GM20000 (cell line): ENCODE measurements around the gene AFDN.

Source experiments
- DNase-seq: peaks from one replicate; pipeline ENCODE4 v3.0.0; 2012; ENCODE audit warnings: low spot score
- TF ChIP-seq, protein P1 (sequence below): IDR thresholded peaks from 2 replicates; pipeline ENCODE4 v1.5.1; 2012; ENCODE audit warnings: mild to moderate bottlenecking, control low read depth; ENCODE audit errors: extremely low read depth, missing control alignments

The AFDN gene

GRCh38 chr6:168015482-168016175, 188.9 kb downstream of the AFDN start:
- TF ChIP-seq, protein P1, sequence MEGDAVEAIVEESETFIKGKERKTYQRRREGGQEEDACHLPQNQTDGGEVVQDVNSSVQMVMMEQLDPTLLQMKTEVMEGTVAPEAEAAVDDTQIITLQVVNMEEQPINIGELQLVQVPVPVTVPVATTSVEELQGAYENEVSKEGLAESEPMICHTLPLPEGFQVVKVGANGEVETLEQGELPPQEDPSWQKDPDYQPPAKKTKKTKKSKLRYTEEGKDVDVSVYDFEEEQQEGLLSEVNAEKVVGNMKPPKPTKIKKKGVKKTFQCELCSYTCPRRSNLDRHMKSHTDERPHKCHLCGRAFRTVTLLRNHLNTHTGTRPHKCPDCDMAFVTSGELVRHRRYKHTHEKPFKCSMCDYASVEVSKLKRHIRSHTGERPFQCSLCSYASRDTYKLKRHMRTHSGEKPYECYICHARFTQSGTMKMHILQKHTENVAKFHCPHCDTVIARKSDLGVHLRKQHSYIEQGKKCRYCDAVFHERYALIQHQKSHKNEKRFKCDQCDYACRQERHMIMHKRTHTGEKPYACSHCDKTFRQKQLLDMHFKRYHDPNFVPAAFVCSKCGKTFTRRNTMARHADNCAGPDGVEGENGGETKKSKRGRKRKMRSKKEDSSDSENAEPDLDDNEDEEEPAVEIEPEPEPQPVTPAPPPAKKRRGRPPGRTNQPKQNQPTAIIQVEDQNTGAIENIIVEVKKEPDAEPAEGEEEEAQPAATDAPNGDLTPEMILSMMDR = no peak
- DNase-seq = no peak

DNA sequence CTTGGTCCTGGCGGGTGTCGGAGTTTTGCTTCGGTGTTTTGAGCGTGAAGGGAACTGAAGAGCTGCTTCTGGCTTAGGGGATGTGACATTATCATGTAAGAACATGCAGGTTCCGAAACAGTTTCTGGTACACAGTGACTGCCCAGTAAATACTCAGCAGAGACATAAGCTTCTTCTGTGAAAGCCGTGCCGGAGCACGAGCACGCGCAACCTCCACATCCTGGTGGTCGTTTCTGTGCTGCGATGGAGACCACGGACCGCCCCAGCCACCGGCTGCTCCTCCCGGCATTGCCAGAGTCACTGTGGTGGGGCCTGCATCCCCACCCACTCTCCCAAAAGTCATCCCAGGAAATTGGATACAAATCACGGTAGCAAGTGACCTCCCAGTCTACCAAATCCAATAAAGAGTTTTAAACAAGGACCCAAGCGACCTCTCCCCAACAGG, 189.5 kb downstream of the AFDN start:
- TF ChIP-seq, protein P1 = no peak

GRCh38 chr6:168016721-168017525, 190.2 kb downstream of the AFDN start:
- DNase-seq = no peak
- TF ChIP-seq, protein P1 = no peak

More for the DNA sequence above, 189.5 kb downstream of the AFDN start:
- DNase-seq = no peak

DNA sequence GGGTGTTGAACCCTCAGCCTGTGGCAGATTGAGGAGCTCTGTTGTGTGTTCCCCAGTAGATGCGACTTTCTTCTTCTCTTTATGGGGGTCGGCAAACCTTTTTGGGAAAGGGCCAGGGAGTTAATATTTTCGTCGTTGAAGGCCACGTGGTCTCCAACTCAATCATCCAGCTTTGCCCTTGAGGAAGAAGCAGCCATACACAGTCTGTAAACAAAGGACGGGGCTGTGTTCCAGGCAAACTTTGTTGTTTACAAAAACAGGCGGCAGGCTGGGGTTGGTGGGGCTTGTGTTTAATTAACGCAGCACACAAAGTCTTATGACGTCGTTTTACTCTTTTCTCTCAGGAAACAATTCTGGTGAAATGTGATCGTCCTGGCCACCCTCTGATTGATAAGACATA, 190.9 kb downstream of the AFDN start:
- no peak for DNase-seq
- TF ChIP-seq, protein P1 = no peak

DNA sequence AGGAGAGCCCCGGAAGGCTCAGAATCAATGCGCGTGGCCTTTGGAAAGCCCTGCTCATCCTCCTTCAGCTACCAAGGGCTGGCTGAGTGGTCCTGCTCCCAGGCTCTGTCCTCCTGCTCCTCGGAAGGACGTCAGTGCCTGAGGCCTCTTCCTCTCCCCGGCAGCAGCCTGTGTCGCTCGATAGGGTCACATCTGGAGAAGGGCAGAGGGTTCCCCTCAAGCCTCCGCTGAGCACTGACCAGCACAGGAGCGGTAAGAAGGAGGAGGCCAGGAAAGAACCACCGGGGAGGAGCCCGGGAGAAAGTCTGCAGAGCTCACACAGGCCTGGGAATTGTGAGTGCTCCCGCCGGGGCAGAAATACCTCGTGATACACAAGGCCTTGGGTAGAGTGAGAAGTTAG, 192.0 kb downstream of the AFDN start:
- TF ChIP-seq, protein P1 = no peak
- no peak for DNase-seq

DNA sequence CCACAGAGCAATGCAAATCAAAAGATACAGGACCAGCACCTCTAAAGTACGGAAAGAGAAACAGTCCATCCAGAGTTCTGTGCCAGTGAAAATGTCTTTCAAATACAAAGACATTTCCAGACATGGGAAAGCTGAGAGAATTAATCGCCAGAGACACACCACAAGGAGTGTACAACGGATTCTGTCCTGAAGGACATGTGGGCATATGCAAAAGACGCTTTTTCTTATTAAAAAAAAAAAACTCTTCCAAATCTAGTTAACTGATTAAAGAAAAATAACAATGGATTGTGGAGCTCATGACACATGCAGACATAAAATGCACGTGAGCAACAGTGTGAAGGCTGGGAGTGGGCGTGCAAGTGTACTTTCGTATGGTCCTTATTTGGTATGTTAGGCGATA, 193.5 kb downstream of the AFDN start:
- no peak for DNase-seq
- TF ChIP-seq, protein P1 = no peak

DNA sequence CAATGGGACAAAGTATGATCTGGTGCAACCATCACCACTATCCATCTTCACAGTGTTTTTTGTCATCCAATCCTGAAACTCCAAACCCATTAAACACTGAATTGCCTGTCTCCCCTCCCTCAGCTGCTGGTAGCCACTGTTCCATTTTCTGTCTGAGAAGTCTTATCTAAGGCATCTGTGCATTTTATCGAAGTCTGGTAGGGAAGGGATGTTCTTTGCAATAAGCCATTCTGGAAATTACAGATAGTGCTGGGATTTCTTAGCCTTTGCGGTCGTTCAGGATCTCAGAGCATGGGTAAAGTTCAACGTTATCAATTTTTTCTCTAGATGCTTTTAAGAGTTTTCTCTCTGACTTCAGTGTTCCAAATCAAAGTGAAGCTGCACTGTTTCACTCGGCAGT, 194.9 kb downstream of the AFDN start:
- no peak for DNase-seq
- TF ChIP-seq, protein P1 = no peak
